Eye (tissue), 1 donor: Measurements from ENCODE around the gene WASHC2C.
"Not testable (repeated sequence)": the region's sequence is repeated elsewhere in the genome, so short reads cannot be mapped to it uniquely, and the experiment has no call there.

Experiments used
- DNase-seq: peaks from one replicate; pipeline ENCODE4 v3.0.0-alpha.2; 2015

The WASHC2C gene

GRCh38 chr10:45726703-45727420 is at the start of gene WASHC2C:
TSS of gene WASHC2C (plus strand) at chr10:45727266. CDS start at chr10:45727318, 52 bp downstream.
- peak; percentile 95 for DNase-seq

- not testable (repeated sequence) for DNase-seq
These were observed 48.6 kb upstream of the WASHC2C start for GRCh38 chr10:45678467-45678866.

- DNase-seq = not testable (repeated sequence)
These were observed 16.8 kb upstream of the WASHC2C start for GRCh38 chr10:45710200-45710796.

GRCh38 chr10:45711223-45711622 is 15.8 kb upstream of the WASHC2C start:
- DNase-seq = not testable (repeated sequence)

GRCh38 chr10:45717053-45717452 is 10.0 kb upstream of the WASHC2C start:
- DNase-seq = not testable (repeated sequence)

- not testable (repeated sequence) for DNase-seq
These were observed 9.4 kb upstream of the WASHC2C start for GRCh38 chr10:45717642-45718041.

GRCh38 chr10:45721503-45721902 is 5.6 kb upstream of the WASHC2C start:
- not testable (repeated sequence) for DNase-seq

GRCh38 chr10:45723851-45724250 is 3.2 kb upstream of the WASHC2C start:
- not testable (repeated sequence) for DNase-seq

- not testable (repeated sequence) for DNase-seq
These were observed 427 bp downstream of the WASHC2C start for GRCh38 chr10:45727421-45727965.

- not testable (repeated sequence) for DNase-seq
These were observed 7.4 kb downstream of the WASHC2C start for GRCh38 chr10:45734449-45734848.

- not testable (repeated sequence) for DNase-seq
These were observed 7.8 kb downstream of the WASHC2C start for GRCh38 chr10:45734867-45735266.

GRCh38 chr10:45741559-45741958 is 14.5 kb downstream of the WASHC2C start:
- DNase-seq = not testable (repeated sequence)

GRCh38 chr10:45742014-45742413 is 14.9 kb downstream of the WASHC2C start:
- DNase-seq = not testable (repeated sequence)

- DNase-seq = not testable (repeated sequence)
These were observed 24.1 kb downstream of the WASHC2C start for GRCh38 chr10:45751141-45751540.

GRCh38 chr10:45752210-45752609 is 25.1 kb downstream of the WASHC2C start:
- DNase-seq = not testable (repeated sequence)

- DNase-seq = not testable (repeated sequence)
These were observed 27.0 kb downstream of the WASHC2C start for GRCh38 chr10:45753979-45754495.

- not testable (repeated sequence) for DNase-seq
These were observed 28.0 kb downstream of the WASHC2C start for GRCh38 chr10:45755083-45755482.

GRCh38 chr10:45756065-45756464 is 29.0 kb downstream of the WASHC2C start:
- DNase-seq = not testable (repeated sequence)

- DNase-seq = peak; percentile 1
These were observed 30.8 kb downstream of the WASHC2C start for GRCh38 chr10:45757661-45758396.

GRCh38 chr10:45761622-45762021 is 34.6 kb downstream of the WASHC2C start:
- not testable (repeated sequence) for DNase-seq

- not testable (repeated sequence) for DNase-seq
These were observed 36.0 kb downstream of the WASHC2C start for GRCh38 chr10:45763037-45763436.

- DNase-seq = not testable (repeated sequence)
These were observed 41.3 kb downstream of the WASHC2C start for GRCh38 chr10:45768334-45768733.
